Measurements from ENCODE around the gene NALCN.
A peak's percentile ranks its signal among the peaks of the same experiment; 100 is the strongest.
"Not testable (repeated sequence)": the region's sequence is repeated elsewhere in the genome, so short reads cannot be mapped to it uniquely, and the experiment has no call there.

The NALCN gene

DNA sequence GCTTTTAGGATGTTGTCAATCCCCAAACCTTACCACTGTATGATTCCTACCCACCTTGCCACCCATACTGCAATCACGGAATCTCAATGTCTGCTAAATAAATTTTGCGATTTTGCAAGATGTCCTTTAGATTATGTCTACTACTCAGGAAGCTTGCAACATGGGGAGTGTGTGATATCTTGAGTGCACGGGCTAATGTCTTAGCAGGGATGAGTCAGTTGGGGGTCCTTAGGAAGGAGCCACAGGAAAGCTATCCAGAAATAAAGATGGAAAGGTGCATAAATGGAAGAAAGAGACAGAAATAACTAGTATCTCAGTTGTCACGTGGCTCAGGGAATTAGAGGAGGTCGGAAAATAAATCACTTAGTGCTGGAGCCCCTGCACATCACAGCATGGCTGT is 77.1 kb downstream of the NALCN start:
- Histone ChIP-seq H3K9me3 (ENCODE audit: control insufficient read depth, low read length) (no peaks in the 10 kb centered on the region), H3K4me3 (ENCODE audit: extremely low read depth, insufficient read depth, low read length, poor library complexity, severe bottlenecking) (no peak overlapping the region), H3K4me1 (ENCODE audit: control insufficient read depth, insufficient read depth, low read length, poor library complexity, severe bottlenecking) (peaks cover 5% of the 10 kb centered on the region), H3K36me3 (ENCODE audit: control insufficient read depth, insufficient read depth, low read length) (no peaks in the 10 kb centered on the region), H3K27ac (ENCODE audit: low read depth, low read length, severe bottlenecking) (no peak overlapping the region)
- WGBS, 2 experiments (ENCODE audit: insufficient coverage in 2 of 2): 89 to 93% methylated on average over 3 of the region's 5 CpGs

DNA sequence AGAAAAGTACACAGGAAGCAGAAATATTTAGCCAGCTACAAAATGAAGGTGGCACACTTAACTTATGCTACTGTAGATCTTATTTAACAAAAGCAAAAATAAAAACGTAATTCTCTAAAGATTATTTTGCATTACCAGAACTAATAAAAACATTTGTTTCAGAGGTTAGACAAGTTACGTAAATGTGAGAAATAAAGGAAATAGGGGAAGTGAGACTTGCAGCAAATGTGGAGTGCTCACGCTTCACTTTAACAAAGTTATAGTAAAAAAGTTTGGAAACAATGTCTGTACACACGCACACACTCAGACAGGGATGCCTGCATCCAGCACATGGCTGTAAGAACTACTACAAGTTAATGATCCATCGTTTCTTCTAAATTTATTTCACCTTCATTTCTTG is 83.7 kb downstream of the NALCN start:
- Histone ChIP-seq H3K4me3 (ENCODE audit: extremely low read depth, insufficient read depth, low read length, poor library complexity, severe bottlenecking) (no peak overlapping the region), H3K36me3 (ENCODE audit: control insufficient read depth, insufficient read depth, low read length) (no peaks in the 10 kb centered on the region)
- no CpG with 5 or more reads among the region's 5 CpGs for WGBS, 2 experiments (ENCODE audit: insufficient coverage in 2 of 2)

DNA sequence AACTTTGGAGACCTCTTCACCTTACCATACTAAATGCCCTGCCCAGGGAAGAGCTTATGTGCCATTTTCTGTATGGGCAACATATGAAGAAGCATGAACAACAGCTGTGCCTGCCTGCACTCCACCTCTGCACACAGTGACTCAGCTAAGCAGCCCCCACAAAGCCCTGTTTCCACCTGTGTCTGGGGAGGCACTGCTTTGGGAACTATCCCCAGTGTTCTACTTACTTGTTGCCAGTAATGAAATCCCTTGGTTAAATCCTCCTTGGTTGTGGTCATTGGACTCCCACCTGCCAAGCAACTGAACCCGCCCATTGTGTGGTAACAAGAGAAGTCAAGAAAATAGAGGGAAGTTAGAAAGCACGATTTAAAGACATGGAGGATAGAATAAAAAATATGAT is 84.6 kb downstream of the NALCN start:
- Histone ChIP-seq H3K4me1 (ENCODE audit: control insufficient read depth, insufficient read depth, low read length, poor library complexity, severe bottlenecking) (no peaks in the 10 kb centered on the region), H3K27ac (ENCODE audit: low read depth, low read length, severe bottlenecking) (no peak overlapping the region), H3K36me3 (ENCODE audit: control insufficient read depth, insufficient read depth, low read length) (no peaks in the 10 kb centered on the region), H3K9me3 (ENCODE audit: control insufficient read depth, low read length) (no peaks in the 10 kb centered on the region), H3K4me3 (ENCODE audit: extremely low read depth, insufficient read depth, low read length, poor library complexity, severe bottlenecking) (no peak overlapping the region)
- no CpG with 5 or more reads among the region's 2 CpGs for WGBS, 2 experiments (ENCODE audit: insufficient coverage in 2 of 2)

More for the DNA sequence above, 83.7 kb downstream of the NALCN start:
- Histone ChIP-seq H3K9me3 (ENCODE audit: control insufficient read depth, low read length) (no peaks in the 10 kb centered on the region), H3K4me1 (ENCODE audit: control insufficient read depth, insufficient read depth, low read length, poor library complexity, severe bottlenecking) (no peaks in the 10 kb centered on the region), H3K27ac (ENCODE audit: low read depth, low read length, severe bottlenecking) (no peak overlapping the region)

DNA sequence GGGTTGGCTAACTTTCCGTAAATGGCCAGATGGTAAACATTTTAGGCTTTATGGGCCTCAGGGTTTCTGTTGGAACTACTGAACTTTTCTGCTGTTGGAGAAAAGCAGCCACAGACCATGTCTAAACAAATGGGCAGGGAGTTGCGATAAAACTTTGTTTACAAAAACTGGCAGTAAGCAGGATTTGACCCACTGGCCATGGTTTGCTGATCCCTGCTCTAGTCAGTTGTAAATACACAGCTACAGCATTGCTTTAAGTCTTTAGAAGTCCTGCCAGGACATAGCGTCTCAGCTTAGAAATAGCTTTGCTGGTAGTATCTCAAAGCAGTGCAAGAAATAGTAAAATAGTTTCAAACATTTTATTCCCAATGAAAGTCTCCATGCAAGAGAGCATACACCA is 88.4 kb downstream of the NALCN start:
- 91 to 100% methylated on average over 2 of the region's 3 CpGs for WGBS, 2 experiments (ENCODE audit: insufficient coverage in 2 of 2)
- peak overlapping the region; percentile 4 for H3K27ac ChIP-seq (ENCODE audit: low read depth, low read length, severe bottlenecking)
- H3K36me3 ChIP-seq (ENCODE audit: control insufficient read depth, insufficient read depth, low read length): no peaks in the 10 kb centered on the region

DNA sequence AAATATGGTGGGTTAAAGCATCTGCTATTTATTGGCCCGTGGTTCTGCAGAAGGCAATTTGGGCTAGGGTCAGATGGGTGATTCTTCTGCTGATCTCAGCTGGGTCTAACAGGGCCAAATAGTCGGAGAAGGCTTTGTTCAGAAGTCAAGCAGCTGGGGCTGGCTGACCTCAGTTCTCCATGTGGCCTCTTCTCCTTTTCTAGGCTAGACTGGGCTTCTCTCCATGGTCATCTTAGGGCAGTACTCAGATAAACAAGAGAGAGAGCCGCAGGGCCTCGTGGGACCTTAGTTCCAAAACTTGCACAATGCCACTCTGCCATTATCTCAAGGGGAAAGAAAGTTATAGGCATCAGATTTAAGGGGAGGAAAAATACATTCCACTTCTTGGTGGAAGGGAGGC is 89.6 kb downstream of the NALCN start:
- Histone ChIP-seq H3K9me3 (ENCODE audit: control insufficient read depth, low read length) (no peaks in the 10 kb centered on the region), H3K36me3 (ENCODE audit: control insufficient read depth, insufficient read depth, low read length) (no peaks in the 10 kb centered on the region), H3K27ac (ENCODE audit: low read depth, low read length, severe bottlenecking) (no peak overlapping the region), H3K4me3 (ENCODE audit: extremely low read depth, insufficient read depth, low read length, poor library complexity, severe bottlenecking) (no peak overlapping the region), H3K4me1 (ENCODE audit: control insufficient read depth, insufficient read depth, low read length, poor library complexity, severe bottlenecking) (no peaks in the 10 kb centered on the region)
- 88 to 90% methylated on average over 1 to 3 of the region's 4 CpGs for WGBS, 2 experiments (ENCODE audit: insufficient coverage in 2 of 2)

More for the DNA sequence above, 88.4 kb downstream of the NALCN start:
- Histone ChIP-seq H3K4me3 (ENCODE audit: extremely low read depth, insufficient read depth, low read length, poor library complexity, severe bottlenecking) (no peak overlapping the region), H3K9me3 (ENCODE audit: control insufficient read depth, low read length) (no peaks in the 10 kb centered on the region), H3K4me1 (ENCODE audit: control insufficient read depth, insufficient read depth, low read length, poor library complexity, severe bottlenecking) (no peaks in the 10 kb centered on the region)

DNA sequence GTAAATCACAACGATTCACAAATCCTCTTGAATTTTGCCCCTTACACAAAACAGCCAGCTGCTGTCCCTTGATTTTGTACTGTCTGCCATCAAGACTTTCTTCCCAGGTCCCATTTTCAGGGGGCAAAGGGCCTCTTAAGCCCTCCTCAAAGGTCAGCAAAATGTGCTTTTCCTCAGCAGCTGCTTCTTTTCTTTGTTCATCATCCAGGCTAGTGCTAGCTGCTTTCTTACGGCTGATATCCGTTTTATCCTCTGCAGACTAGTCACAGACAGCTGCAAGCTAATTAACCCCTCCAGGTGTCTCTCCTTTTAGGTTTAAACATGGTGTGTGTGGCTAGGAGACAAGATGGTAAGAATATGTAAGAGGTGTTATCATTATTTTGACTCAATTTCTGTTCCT is 90.9 kb downstream of the NALCN start:
- Histone ChIP-seq H3K4me1 (ENCODE audit: control insufficient read depth, insufficient read depth, low read length, poor library complexity, severe bottlenecking) (no peaks in the 10 kb centered on the region), H3K9me3 (ENCODE audit: control insufficient read depth, low read length) (no peaks in the 10 kb centered on the region), H3K27ac (ENCODE audit: low read depth, low read length, severe bottlenecking) (no peak overlapping the region), H3K4me3 (ENCODE audit: extremely low read depth, insufficient read depth, low read length, poor library complexity, severe bottlenecking) (no peak overlapping the region), H3K36me3 (ENCODE audit: control insufficient read depth, insufficient read depth, low read length) (no peaks in the 10 kb centered on the region)
- 83 to 100% methylated on average over 1 to 2 of the region's 3 CpGs for WGBS, 2 experiments (ENCODE audit: insufficient coverage in 2 of 2)

DNA sequence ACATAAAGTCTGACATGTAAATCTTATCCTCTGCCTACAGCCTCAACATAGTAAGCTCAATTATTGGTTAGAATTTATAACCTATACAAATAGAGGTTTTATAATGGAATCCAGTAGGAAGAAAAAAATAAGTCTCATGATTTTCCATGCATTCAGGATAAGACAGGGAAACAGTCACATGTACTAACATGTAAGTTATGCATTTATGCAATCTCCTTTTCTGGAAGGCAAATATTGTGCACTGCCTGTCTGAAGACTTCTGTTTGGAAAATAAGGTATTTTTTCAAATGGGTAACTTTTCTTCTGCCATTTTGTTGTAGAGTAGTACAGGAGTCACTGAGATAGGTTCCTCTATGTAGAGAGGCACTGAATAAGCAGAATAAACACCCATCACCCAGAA is 92.7 kb downstream of the NALCN start:
- H3K4me3 ChIP-seq (ENCODE audit: extremely low read depth, insufficient read depth, low read length, poor library complexity, severe bottlenecking): no peak overlapping the region
- H3K27ac ChIP-seq (ENCODE audit: low read depth, low read length, severe bottlenecking): no peak overlapping the region
- H3K36me3 ChIP-seq (ENCODE audit: control insufficient read depth, insufficient read depth, low read length): no peaks in the 10 kb centered on the region

DNA sequence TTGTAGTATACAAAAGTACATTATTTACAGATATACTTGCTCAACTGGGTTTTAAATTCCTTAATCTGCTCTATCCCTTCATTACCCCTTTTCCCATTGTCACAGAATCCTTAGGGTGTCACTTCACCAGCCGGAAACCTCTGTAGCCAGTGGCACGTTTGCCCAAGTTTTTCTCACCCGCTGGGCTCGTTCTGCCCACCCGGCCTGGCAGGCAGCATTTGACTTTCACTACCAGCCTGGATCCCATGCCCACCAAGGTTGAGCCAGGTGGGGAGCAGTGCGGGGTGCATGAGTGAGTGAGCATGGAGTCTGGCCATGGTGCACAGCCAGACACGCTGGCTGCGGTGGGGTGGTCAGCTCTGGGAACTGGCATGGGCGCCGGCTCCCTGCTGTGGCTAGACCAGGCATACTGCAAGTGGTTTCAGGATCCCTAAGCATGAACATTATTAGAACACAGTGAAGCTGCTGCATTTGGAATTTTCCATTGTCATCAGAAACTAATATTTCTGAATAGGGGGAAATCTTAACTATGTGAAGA is 98.3 kb downstream of the NALCN start:
- H3K27ac ChIP-seq (ENCODE audit: low read depth, low read length, severe bottlenecking): no peak overlapping the region
- no peak overlapping the region for H3K4me3 ChIP-seq (ENCODE audit: extremely low read depth, insufficient read depth, low read length, poor library complexity, severe bottlenecking)
- H3K4me1 ChIP-seq (ENCODE audit: control insufficient read depth, insufficient read depth, low read length, poor library complexity, severe bottlenecking): no peaks in the 10 kb centered on the region
- WGBS, 2 experiments (ENCODE audit: insufficient coverage in 2 of 2): 87 to 97% methylated on average over 8 to 10 of the region's 10 CpGs
- H3K9me3 ChIP-seq (ENCODE audit: control insufficient read depth, low read length): no peaks in the 10 kb centered on the region
- no peaks in the 10 kb centered on the region for H3K36me3 ChIP-seq (ENCODE audit: control insufficient read depth, insufficient read depth, low read length)

More for the DNA sequence above, 92.7 kb downstream of the NALCN start:
- H3K9me3 ChIP-seq (ENCODE audit: control insufficient read depth, low read length): no peaks in the 10 kb centered on the region
- H3K4me1 ChIP-seq (ENCODE audit: control insufficient read depth, insufficient read depth, low read length, poor library complexity, severe bottlenecking): no peaks in the 10 kb centered on the region

DNA sequence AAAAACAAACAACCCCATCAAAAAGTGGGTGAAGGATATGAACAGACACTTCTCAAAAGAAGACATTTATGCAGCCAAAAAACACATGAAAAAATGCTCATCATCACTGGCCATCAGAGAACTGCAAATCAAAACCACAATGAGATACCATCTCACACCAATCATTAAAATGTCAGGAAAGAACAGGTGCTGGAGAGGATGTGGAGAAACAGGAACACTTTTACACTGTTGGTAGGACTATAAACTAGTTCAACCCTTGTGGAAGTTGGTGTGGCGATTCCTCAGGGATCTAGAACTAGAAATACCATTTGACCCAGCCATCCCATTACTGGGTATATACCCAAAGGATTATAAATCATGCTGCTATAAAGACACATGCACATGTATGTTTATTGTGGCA is 102.8 kb downstream of the NALCN start:
- not testable (repeated sequence) for H3K4me1 ChIP-seq (ENCODE audit: control insufficient read depth, insufficient read depth, low read length, poor library complexity, severe bottlenecking); H3K36me3 ChIP-seq (ENCODE audit: control insufficient read depth, insufficient read depth, low read length); H3K27ac ChIP-seq (ENCODE audit: low read depth, low read length, severe bottlenecking); H3K9me3 ChIP-seq (ENCODE audit: control insufficient read depth, low read length); H3K4me3 ChIP-seq (ENCODE audit: extremely low read depth, insufficient read depth, low read length, poor library complexity, severe bottlenecking)
- WGBS, 2 experiments (ENCODE audit: insufficient coverage in 2 of 2): no CpG with 5 or more reads among the region's 1 CpG

DNA sequence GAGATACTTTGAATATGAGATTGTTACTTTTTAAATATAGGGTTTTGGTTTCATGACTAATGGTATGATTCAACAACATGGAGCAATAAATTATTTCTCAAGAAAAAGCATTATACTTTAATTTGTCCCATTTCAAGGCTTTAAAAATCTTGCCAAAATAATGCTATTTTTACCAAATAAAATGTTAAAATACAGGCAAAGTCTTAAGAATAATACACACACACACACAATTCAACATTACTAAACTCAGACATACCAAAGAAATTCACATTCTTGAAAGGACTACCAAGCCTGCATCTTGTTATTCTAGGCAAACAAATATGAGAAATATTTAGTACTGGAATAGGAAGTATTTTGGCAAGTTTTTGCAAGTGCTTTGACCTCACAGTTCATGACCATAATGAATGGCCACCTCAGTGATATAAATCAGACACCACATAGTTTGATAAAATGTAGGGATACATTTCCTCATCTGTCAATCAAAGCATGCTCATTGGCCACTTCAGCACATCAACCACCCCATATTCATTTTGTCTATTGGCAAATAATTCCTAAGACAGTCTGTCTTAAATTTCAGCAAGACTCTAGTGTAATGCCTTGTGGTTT is 107.2 kb downstream of the NALCN start:
- H3K27ac ChIP-seq (ENCODE audit: low read depth, low read length, severe bottlenecking): no peak overlapping the region
- H3K9me3 ChIP-seq (ENCODE audit: control insufficient read depth, low read length): no peaks in the 10 kb centered on the region

DNA sequence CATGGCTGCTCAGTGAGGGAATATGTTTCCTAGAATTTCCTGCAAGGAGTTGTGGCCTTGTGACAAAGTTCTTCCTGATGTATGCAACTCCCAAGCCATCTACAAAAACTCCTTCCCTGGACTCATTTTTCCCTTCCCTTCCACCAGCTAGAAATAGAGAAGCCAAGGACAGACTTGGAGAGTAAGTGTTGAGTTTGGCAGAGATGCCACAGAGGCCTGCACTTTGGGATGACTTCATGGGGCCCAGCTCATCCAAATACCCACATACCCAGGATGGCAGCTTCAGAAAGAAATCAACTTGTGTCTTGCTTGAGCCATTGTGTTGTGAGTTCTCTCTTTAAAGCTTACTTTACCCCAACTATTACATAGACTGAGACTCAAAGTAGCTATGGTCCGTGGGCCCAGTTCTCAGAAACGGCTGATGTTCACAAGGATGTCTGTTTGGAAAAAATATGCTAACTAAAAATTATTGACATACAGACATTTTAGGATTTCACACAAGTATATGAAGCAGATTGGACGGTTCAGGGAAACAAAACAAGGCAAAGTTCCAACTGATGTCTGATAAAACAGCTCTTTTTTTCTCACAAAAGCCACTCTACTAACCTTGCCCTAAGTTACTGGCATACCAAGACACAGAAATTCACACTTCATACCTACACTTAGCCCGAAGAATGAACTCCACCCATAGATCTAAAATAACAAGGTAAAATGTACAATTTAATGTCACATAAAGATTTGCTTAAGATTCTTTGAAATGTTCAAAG is 107.9 kb downstream of the NALCN start:
- Histone ChIP-seq H3K9me3 (ENCODE audit: control insufficient read depth, low read length) (no peaks in the 10 kb centered on the region), H3K36me3 (ENCODE audit: control insufficient read depth, insufficient read depth, low read length) (no peaks in the 10 kb centered on the region), H3K4me1 (ENCODE audit: control insufficient read depth, insufficient read depth, low read length, poor library complexity, severe bottlenecking) (no peaks in the 10 kb centered on the region), H3K27ac (ENCODE audit: low read depth, low read length, severe bottlenecking) (no peak overlapping the region), H3K4me3 (ENCODE audit: extremely low read depth, insufficient read depth, low read length, poor library complexity, severe bottlenecking) (no peak overlapping the region)
- WGBS, 2 experiments (ENCODE audit: insufficient coverage in 2 of 2): 89 to 100% methylated on average over 1 of the region's 4 CpGs

More for the DNA sequence above, 107.2 kb downstream of the NALCN start:
- Histone ChIP-seq H3K36me3 (ENCODE audit: control insufficient read depth, insufficient read depth, low read length) (no peaks in the 10 kb centered on the region), H3K4me1 (ENCODE audit: control insufficient read depth, insufficient read depth, low read length, poor library complexity, severe bottlenecking) (no peaks in the 10 kb centered on the region), H3K4me3 (ENCODE audit: extremely low read depth, insufficient read depth, low read length, poor library complexity, severe bottlenecking) (no peak overlapping the region)
